Gastroesophageal sphincter (tissue), 3 donors: ENCODE data around the gene IFNL1.

Source experiments
- EP300 ChIP-seq: sonication (generic); formaldehyde crosslinking; IDR thresholded peaks from one replicate; pipeline ENCODE4 v1.6.1; 2017; ENCODE audit warnings: antibody characterized with exemption, mild to moderate bottlenecking
- POLR2A ChIP-seq, 2 donors: fragments of 450-650 bp; IDR thresholded peaks; one replicate each; pipeline ENCODE4 v1.6.1; 2017; ENCODE audit warnings: antibody characterized with exemption in 2 of 2, mild to moderate bottlenecking in 2 of 2, moderate library complexity in 1 of 2
- POLR2AphosphoS5 ChIP-seq: sonication (generic); formaldehyde crosslinking; IDR thresholded peaks from one replicate; pipeline ENCODE4 v1.6.1; 2017; ENCODE audit warnings: antibody characterized with exemption
- TF ChIP-seq, protein P1 (sequence below), 4 experiments: fragments of 200-600 bp in 2 of 4; fragments of 450-650 bp in 2 of 4; sonication (generic) in 1 of 4; IDR thresholded peaks; one replicate each; pipeline ENCODE4 v1.5.1; 2017 to 2019; ENCODE audit warnings: antibody characterized with exemption in 4 of 4, mild to moderate bottlenecking in 2 of 4, moderate library complexity in 2 of 4

DNA sequence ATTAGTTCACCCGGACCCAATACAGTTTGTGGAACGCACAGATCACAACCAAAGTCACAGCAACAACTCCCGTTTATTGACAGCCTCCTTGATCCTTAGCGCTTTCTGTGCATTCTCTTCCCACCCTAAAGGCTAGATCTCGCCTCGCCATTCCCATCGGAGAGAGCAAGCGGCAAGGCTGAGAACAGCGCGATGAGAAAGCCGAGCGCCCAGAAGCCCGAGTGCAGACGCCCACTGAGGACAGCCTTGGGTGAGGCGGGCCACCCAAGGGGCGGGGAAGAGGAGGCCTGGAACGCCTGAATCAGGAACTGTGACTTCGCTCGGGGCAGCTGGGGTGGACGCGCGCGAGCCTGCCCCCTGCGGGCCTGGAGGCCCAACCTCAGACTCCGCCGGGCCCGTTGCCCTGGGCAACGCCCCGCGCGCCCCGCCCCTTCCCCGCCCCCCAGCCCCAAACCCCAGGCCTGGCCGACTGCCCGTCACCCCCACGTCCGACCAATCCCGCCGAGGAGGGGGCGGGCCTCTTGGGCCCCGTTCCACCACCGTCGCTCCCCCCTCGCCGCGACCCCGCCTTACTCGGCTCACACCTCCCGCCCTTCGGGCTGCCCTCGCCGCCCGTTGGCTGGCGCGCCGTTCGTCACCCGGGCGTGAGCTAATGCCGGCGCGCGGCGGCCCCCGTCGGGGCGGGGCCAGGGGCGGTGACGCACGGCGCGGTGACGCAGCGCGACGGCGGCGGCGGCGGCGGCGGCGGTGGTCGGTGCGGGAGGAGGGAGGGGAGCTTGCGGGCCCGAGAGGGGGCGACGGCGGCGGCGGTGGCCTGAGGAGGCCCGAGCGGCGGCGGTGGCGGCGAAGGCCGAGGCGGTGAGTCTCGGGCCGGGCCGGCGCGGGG lies 45.8 kb downstream of the IFNL1 start, which contains the start of gene SAMD4B:
- TF ChIP-seq, protein P1, sequence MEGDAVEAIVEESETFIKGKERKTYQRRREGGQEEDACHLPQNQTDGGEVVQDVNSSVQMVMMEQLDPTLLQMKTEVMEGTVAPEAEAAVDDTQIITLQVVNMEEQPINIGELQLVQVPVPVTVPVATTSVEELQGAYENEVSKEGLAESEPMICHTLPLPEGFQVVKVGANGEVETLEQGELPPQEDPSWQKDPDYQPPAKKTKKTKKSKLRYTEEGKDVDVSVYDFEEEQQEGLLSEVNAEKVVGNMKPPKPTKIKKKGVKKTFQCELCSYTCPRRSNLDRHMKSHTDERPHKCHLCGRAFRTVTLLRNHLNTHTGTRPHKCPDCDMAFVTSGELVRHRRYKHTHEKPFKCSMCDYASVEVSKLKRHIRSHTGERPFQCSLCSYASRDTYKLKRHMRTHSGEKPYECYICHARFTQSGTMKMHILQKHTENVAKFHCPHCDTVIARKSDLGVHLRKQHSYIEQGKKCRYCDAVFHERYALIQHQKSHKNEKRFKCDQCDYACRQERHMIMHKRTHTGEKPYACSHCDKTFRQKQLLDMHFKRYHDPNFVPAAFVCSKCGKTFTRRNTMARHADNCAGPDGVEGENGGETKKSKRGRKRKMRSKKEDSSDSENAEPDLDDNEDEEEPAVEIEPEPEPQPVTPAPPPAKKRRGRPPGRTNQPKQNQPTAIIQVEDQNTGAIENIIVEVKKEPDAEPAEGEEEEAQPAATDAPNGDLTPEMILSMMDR (IDR thresholded peaks at IDR 0.05) = peak in 3 of 4 experiments; percentile 89 to 91 (median 90)
- TF ChIP-seq POLR2AphosphoS5 (peak; percentile 80), EP300 (no peak), POLR2A (IDR thresholded peaks at IDR 0.05) (peak; percentile 86 to 88)
